HFFc6 (cell line): ENCODE data around the gene CSK. TPM values are rescaled to one million over a fixed set of nuclear protein-coding genes. Genes with fewer than 3 reads are reported as not detected.

Source experiments
- DNase-seq: peaks from one replicate; pipeline ENCODE4 v3.0.0-alpha.2; 2018
- H3K27ac Mint-ChIP-seq: 2 replicates; pipeline ENCODE4 v1.8.0; 2020; ENCODE audit warnings: mild to moderate bottlenecking, mixed read lengths
- H3K27me3 Mint-ChIP-seq: 2 replicates; pipeline ENCODE4 v1.8.0; 2021; ENCODE audit warnings: mild to moderate bottlenecking, moderate library complexity, mixed read lengths; ENCODE audit not compliant: insufficient read depth
- H3K36me3 Mint-ChIP-seq: 2 replicates; pipeline ENCODE4 v1.8.0; 2021; ENCODE audit warnings: low read depth, mixed read lengths
- H3K4me1 Mint-ChIP-seq: 2 replicates; pipeline ENCODE4 v1.8.0; 2020; ENCODE audit warnings: low read depth, mixed read lengths
- H3K4me3 Mint-ChIP-seq: 2 replicates; pipeline ENCODE4 v1.8.0; 2020; ENCODE audit warnings: mild to moderate bottlenecking, moderate library complexity, mixed read lengths
- H3K9me3 Mint-ChIP-seq: 2 replicates; pipeline ENCODE4 v1.8.0; 2020; ENCODE audit warnings: mild to moderate bottlenecking, mixed read lengths
- total RNA-seq, 6 experiments: library from RNA; stranded (reverse); fragmentation: NEBNext Ultra II Directional; extraction: Animal tissue kit (Norgen Biotek cat#: 25700); gene quantifications; 2 replicates in 1 of 6; 3 replicates in 5 of 6; pipeline ENCODE4 v1.2.3, GENCODE V29; 2021
- TF ChIP-seq, protein P1 (sequence below): fragments of 200-600 bp; sonication (generic); IDR thresholded peaks from 2 replicates; pipeline ENCODE4 v1.5.0; 2021; ENCODE audit warnings: antibody characterized with exemption, mild to moderate bottlenecking

CSK gene
- total RNA-seq, 6 experiments from 2014 or later: 48.8 to 59.0 (median 53.3) TPM

DNA sequence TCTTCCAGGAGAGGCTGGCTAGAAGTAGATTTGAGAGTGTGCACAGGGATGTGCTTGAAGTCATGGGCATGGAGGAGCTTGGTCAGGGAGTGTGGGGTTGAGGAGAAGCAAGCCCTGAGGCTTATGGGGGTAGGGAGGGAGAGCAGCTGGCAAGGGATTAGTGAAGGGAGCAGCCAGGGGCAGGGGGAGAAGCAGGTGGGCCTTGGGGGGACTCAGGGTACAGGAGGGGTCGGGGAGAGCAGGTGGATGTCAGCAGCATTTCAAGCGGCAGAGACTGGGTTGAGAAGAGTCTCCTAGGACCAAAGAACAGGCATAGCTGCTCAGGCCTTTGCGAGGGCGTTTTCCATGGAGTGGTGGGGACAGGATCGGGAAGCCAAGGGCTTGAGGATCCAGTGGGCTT lies 27.4 kb downstream of the CSK start:
- DNase-seq: no peak
- H3K36me3 Mint-ChIP-seq: peaks cover 1% of the 10 kb centered on the region
- H3K27me3 Mint-ChIP-seq: peaks cover 4% of the 10 kb centered on the region; the same call in 1 of the 2 replicates
- H3K9me3 Mint-ChIP-seq: no peaks in the 10 kb centered on the region
- no peak overlapping the region for H3K27ac Mint-ChIP-seq
- H3K4me3 Mint-ChIP-seq: no peak overlapping the region
- H3K4me1 Mint-ChIP-seq: peaks cover 15% of the 10 kb centered on the region
- TF ChIP-seq, protein P1, sequence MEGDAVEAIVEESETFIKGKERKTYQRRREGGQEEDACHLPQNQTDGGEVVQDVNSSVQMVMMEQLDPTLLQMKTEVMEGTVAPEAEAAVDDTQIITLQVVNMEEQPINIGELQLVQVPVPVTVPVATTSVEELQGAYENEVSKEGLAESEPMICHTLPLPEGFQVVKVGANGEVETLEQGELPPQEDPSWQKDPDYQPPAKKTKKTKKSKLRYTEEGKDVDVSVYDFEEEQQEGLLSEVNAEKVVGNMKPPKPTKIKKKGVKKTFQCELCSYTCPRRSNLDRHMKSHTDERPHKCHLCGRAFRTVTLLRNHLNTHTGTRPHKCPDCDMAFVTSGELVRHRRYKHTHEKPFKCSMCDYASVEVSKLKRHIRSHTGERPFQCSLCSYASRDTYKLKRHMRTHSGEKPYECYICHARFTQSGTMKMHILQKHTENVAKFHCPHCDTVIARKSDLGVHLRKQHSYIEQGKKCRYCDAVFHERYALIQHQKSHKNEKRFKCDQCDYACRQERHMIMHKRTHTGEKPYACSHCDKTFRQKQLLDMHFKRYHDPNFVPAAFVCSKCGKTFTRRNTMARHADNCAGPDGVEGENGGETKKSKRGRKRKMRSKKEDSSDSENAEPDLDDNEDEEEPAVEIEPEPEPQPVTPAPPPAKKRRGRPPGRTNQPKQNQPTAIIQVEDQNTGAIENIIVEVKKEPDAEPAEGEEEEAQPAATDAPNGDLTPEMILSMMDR: no peak

DNA sequence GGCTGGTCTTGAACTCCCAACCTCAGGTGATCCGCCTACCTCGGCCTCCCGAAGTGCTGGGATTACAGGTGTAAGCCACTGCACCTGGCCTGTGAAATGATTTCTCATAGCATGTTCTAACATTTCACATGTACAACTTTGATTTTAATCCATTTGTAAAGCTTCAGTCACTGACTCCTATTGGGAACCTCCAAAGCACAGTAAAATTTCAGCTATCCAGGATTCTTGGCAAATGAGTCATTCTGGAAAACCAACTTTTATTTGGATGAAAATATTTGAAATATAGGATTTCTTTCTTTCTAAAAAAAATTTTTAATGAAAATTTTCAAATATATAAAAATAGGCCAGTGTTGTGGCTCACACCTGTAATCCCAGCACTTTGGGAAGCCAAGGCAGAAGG lies 28.1 kb downstream of the CSK start:
- peak; percentile 13 for DNase-seq
- H3K27me3 Mint-ChIP-seq: peaks cover 4% of the 10 kb centered on the region; the same call in 1 of the 2 replicates
- H3K4me3 Mint-ChIP-seq: no peak overlapping the region
- no peaks in the 10 kb centered on the region for H3K36me3 Mint-ChIP-seq
- H3K27ac Mint-ChIP-seq: no peak overlapping the region
- TF ChIP-seq, protein P1: no peak
- peaks cover 15% of the 10 kb centered on the region for H3K4me1 Mint-ChIP-seq
- H3K9me3 Mint-ChIP-seq: no peaks in the 10 kb centered on the region

DNA sequence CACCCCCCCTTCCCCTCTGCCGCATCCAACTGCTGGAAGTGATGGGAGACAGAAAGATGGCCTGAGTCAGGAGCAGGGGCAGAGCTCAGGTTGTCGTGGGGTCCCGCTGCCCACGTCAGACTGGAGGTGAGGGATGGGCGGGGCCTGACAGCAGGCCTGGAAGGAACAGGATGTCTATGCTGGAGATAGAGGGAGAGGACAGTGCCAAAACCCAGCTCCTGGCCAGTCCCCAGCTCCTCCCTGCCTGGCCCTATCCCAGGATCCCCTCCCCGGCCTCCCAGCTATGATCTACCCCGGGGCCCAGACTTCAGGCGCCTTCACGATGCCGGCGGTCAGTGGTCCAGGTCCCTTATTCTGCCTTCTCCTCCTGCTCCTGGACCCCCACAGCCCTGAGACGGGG lies 30.7 kb downstream of the CSK start, which contains the start of gene LMAN1L:
Gene LMAN1L (plus strand): TSS at position 303 of the 400 bp plus-strand sequence. CDS start 20 bp downstream, at position 323.
- H3K36me3 Mint-ChIP-seq: no peaks in the 10 kb centered on the region

DNA sequence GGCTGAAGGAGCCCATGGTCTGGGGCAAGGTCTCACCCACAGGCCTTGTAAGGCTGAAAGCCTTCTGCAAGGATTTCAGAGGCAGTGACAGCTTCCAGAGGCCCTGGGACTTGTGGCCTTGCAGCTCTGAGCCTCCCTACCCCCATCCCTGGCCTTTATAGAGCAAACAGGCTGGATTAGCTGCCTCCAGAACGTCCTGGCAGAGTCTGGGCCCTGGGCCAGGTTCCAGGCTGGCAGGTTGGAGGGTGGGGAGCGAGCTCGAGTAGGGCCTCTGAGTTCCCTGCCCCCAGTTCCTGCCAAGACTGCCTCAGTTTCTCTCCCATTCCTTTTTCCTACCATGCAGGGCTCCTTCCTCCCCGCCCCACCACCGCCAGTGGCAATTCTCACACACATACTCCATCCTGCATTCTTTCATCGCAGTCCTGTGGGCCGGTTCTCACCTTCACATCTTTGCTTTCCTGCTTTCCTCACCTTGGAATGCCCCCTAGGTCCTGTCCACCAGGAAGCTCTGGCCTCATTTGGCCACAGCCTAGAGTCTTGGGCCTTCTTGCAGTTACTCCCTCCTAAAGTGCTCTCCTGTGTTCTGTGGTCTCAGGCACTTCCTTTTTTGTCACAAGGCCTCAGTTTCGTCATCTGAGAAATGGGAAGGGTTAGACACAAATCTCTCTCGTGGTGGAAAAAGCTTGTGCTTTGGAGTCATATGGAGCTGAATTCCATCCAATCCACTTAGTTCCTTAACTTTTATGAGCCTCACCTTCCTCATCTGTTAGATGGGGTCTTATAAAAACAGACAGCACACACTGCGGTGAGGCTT lies 33.4 kb downstream of the CSK start:
- no peaks in the 10 kb centered on the region for H3K36me3 Mint-ChIP-seq
- H3K27ac Mint-ChIP-seq: no peak overlapping the region
- peaks cover 29% of the 10 kb centered on the region for H3K4me1 Mint-ChIP-seq
- DNase-seq: no peak
- TF ChIP-seq, protein P1: no peak
- H3K9me3 Mint-ChIP-seq: no peaks in the 10 kb centered on the region
- H3K4me3 Mint-ChIP-seq: no peak overlapping the region
- peaks cover 4% of the 10 kb centered on the region; the same call in 1 of the 2 replicates for H3K27me3 Mint-ChIP-seq

More for the DNA sequence above, 30.7 kb downstream of the CSK start, which contains the start of gene LMAN1L:
- TF ChIP-seq, protein P1: no peak
- Mint-ChIP-seq H3K27me3 (peaks cover 3% of the 10 kb centered on the region; the same call in 1 of the 2 replicates), H3K4me1 (peaks cover 28% of the 10 kb centered on the region), H3K9me3 (no peaks in the 10 kb centered on the region), H3K4me3 (no peak within 1 kb of the TSS), H3K27ac (no peak within 1 kb of the TSS)
- no peak for DNase-seq

DNA sequence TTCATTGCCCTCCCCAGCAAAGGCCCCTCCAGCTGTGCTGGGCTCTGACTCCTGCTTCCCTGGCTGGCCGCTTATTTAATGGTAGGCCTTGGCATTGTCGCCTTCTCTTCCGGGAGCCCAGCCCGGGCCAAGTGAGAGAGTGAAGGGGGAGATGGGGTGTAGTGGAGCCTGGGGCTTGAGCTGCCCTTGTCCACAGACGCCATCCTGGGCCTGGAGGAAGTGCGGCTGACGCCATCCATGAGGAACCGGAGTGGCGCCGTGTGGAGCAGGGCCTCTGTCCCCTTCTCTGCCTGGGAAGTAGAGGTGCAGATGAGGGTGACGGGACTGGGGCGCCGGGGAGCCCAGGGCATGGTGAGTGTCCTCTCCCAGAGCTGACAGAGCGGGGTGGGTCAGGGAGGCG lies 34.1 kb downstream of the CSK start:
- Mint-ChIP-seq H3K4me3 (no peak overlapping the region), H3K27me3 (peaks cover 4% of the 10 kb centered on the region; the same call in 1 of the 2 replicates), H3K27ac (no peak overlapping the region), H3K9me3 (no peaks in the 10 kb centered on the region), H3K36me3 (no peaks in the 10 kb centered on the region), H3K4me1 (peaks cover 29% of the 10 kb centered on the region)
- TF ChIP-seq, protein P1: no peak
- DNase-seq: no peak
